ENCODE measurements around the gene PTGES2. TPM values are rescaled to one million over a fixed set of nuclear protein-coding genes. Genes with fewer than 3 reads are reported as not detected.
A peak's percentile ranks its signal among the peaks of the same experiment; 100 is the strongest.

PTGES2 gene
- 39.5 TPM for total RNA-seq

- DNase-seq: peak; percentile 75
Measured at GRCh38 chr9:128127568-128127989, at the start of gene PTGES2. PTGES2 (minus strand) TSS chr9:128127729; CDS start chr9:128127717, 12 bp downstream.

GRCh38 chr9:128175726-128176125 lies 48.2 kb upstream of the PTGES2 start:
- DNase-seq: no peak

- DNase-seq: no peak
Measured at GRCh38 chr9:128175102-128175563, 47.6 kb upstream of the PTGES2 start.

DNA sequence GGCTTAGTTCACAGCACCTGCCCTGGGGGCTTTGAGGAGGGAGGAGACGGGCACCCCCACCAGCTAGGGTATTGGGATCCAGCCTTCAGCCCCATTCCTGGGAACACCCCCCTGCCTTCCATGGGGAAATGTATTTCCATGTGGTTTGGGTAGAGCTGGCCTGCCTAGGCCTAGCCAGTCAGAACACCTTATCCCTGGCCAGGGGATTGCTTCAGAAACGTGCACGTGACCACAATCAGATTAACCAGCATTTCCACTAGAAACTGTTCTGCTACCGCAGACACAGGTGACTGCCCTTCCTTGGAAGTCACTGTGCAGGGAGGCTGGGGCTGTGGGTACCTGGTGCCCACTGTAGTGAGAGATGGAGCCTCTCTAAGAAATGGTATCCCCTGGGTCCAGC lies 46.5 kb upstream of the PTGES2 start:
- no peak for DNase-seq

GRCh38 chr9:128169925-128170324 lies 42.4 kb upstream of the PTGES2 start:
- no peak for DNase-seq

GRCh38 chr9:128169492-128169891 lies 42.0 kb upstream of the PTGES2 start:
- DNase-seq: no peak

GRCh38 chr9:128168731-128169308 lies 41.3 kb upstream of the PTGES2 start:
- no peak for DNase-seq

- DNase-seq: no peak
Measured at GRCh38 chr9:128167209-128167608, 39.7 kb upstream of the PTGES2 start.

DNA sequence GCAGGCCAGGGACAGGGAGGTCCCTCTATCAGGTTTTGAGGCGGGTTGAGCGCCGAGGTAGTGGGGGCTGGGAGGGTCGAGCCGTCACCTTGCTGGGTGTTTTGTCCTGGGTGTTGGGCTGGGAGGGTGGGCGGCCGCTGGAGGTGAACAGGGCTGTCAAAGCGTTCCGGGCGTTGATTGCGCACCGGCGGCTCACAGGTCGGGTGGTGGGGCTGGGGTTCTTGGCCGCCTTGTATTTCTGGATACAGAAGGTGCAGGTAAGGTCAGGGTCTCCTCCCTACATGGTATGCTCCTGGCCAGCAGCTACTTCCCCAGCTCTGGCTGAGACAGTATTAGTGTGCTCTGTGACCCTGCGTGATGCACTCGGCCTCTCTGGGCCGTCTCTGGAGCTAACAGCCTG lies 38.6 kb upstream of the PTGES2 start:
- DNase-seq: no peak

- no peak for DNase-seq
Measured at GRCh38 chr9:128164307-128164885, 36.9 kb upstream of the PTGES2 start.

DNA sequence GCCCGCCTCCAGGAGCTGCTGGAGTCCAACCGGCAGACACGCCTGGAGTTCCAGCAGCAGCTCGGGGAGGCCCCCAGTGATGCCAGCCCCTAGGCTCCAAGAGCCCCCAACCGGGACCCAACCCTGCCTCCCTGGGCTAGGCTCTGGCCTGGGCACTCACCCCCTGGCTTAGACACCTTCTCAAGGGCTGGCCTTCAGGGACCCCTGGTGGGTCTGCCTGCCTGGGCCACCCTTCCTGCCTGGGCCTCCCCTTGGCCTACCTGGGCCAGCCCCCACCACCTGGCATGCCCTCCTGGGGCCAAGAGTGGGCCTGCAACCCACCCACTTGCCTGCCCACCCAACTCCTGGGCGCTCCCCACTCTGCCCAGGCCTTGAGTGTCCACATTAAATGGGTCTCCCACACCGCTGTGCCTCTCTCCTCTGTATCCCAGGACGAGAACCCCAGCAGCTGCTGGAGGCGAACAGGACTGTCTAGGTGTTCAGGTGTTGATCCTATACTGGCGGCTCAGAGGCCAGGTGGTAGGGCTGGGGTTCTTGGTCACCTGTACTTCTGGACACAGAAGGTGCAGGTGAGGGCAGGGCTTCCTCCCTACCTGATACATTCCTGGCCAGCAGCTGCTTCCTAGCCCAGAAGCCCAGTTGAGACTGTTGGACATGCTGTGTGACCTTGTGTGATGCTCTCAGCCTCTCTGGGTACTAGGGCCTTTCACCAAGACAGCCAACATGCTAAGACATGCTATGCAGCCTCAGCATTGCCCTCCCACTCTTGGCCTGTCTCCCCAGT lies 36.2 kb upstream of the PTGES2 start:
- DNase-seq: no peak

GRCh38 chr9:128163027-128163515 lies 35.5 kb upstream of the PTGES2 start:
- DNase-seq: no peak

- peak; percentile 72 for DNase-seq
Measured at GRCh38 chr9:128162215-128163026, 34.9 kb upstream of the PTGES2 start.

GRCh38 chr9:128161215-128161902 lies 33.8 kb upstream of the PTGES2 start:
- DNase-seq: no peak

- DNase-seq: peak; percentile 29
Measured at GRCh38 chr9:128160603-128160987, 33.1 kb upstream of the PTGES2 start.

GRCh38 chr9:128159784-128160602 lies 32.5 kb upstream of the PTGES2 start, which contains the start of gene BBLN:
BBLN (plus strand) TSS chr9:128160265; CDS start chr9:128160408, 143 bp downstream.
- peak; percentile 95 for DNase-seq

DNA sequence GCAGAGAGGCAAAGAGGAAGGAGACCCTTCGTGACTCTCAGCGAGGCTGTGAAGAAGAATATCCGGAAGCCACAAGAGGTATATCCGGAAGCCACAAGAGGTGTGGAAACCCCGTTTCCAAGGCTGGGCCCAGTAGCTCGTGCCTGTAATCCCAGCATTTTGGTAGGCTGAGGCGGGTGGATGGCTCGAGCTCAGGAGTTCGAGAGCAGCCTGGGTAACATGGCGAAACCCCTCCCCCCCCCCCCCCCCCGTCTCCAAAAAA lies 31.9 kb upstream of the PTGES2 start:
- DNase-seq: no peak

GRCh38 chr9:128155736-128156500 lies 28.4 kb upstream of the PTGES2 start:
- no peak for DNase-seq

DNA sequence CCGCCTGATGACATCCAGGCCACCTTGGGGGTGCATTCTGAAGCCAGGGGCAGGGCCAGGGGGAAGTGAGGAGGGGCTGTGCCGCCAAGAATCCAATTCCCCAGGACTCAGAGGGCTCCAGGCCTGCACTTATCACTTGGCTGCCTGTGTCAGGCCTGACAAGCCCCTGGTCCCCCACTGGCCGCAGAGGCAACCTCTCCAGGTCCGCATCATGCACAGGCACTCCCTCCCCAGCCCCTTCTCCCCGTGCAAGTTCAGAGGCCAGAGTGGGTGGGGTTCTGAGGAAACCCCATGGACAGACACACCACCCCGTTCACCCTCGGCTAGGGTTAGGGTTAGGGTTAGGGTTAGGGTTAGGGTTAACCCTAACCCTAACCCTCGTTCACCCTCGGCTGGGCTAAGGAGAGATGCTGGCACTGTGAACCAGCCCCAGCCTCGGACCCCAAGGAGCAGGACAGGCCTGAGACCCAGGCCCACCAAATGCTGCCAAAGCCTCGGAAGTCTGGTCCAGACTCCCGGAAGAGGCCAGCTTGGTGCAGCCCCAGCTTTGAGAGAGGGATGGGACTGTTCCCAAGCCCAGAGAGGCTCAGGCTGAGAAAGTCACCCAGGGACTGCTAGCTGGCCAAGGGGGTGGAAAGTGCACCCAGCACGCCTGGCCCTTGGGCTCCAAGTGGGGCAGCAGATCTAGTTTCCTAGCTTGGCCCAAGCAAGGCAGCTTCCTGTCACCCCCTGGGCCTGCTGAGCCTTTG lies 26.6 kb upstream of the PTGES2 start:
- DNase-seq: no peak
